GM12872 (cell line): Measurements from ENCODE around the gene RNF220.

Source experiments
- TF ChIP-seq, protein P1 (sequence below): IDR thresholded peaks from 3 replicates; pipeline ENCODE4 v1.5.1; 2011; ENCODE audit warnings: low read depth, mild to moderate bottlenecking, low read length, moderate library complexity; ENCODE audit not compliant: insufficient read depth

Gene RNF220

DNA sequence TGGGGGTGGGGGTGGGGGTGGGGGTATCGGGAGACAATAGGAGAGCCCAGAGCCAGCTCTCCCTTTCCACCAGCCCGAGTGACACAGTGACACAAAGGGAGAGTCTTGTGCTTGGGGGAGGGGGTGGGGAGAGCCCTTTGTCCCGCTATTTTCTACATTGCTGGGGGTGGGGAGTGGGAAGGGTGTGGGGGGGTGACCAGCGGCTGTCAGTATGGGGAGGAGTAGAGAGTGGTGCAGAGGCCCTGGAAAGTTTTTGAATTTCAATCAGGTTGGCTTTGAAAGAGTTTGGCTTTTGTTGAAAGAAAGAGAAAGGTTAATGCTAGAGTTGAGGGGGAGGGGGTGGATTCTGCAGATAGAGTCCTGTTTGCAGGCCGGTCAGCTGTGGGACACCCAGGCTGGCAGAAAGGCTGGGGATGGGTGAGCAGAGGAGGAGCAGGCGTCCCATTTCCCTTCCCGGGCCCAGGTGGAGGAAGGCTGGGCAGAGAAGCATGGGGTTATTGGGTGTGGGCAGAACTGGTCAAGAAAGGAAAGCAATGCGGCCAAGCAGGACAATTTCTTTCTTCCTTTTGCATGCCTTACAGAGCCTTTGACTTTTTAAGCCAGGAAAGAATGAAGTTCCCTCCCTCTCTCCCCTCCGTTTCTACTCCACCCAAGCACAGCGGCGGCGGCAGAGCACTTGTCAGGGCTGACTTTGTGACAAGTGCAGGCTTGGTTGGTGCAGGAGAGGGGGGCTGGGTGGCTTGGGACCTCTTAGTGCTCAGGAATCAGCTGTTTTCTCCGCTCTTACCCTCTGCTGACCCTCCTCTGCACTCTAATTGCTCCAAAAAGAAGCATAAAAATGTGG, 96.2 kb downstream of the RNF220 start:
- TF ChIP-seq, protein P1, sequence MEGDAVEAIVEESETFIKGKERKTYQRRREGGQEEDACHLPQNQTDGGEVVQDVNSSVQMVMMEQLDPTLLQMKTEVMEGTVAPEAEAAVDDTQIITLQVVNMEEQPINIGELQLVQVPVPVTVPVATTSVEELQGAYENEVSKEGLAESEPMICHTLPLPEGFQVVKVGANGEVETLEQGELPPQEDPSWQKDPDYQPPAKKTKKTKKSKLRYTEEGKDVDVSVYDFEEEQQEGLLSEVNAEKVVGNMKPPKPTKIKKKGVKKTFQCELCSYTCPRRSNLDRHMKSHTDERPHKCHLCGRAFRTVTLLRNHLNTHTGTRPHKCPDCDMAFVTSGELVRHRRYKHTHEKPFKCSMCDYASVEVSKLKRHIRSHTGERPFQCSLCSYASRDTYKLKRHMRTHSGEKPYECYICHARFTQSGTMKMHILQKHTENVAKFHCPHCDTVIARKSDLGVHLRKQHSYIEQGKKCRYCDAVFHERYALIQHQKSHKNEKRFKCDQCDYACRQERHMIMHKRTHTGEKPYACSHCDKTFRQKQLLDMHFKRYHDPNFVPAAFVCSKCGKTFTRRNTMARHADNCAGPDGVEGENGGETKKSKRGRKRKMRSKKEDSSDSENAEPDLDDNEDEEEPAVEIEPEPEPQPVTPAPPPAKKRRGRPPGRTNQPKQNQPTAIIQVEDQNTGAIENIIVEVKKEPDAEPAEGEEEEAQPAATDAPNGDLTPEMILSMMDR: no peak

DNA sequence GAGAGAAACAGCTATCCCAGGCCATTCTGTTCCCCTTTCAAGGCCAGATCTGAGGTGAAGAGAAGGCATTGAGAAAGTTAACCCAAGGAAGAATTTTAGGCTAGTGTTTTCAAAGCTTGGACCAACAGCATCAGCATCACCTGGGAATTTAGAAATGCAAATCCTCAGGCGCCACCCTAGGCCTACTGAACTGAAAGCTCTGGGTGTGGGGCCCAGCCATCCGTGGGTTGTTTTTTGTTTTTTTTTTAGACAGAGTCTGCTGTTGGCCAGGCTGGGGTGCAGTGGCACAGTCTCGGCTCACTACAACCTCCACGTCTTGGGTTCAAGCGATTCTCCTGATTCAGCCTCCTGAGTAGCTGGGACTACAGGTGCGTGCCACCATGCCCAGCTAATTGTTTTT, 98.6 kb downstream of the RNF220 start:
- TF ChIP-seq, protein P1: no peak

DNA sequence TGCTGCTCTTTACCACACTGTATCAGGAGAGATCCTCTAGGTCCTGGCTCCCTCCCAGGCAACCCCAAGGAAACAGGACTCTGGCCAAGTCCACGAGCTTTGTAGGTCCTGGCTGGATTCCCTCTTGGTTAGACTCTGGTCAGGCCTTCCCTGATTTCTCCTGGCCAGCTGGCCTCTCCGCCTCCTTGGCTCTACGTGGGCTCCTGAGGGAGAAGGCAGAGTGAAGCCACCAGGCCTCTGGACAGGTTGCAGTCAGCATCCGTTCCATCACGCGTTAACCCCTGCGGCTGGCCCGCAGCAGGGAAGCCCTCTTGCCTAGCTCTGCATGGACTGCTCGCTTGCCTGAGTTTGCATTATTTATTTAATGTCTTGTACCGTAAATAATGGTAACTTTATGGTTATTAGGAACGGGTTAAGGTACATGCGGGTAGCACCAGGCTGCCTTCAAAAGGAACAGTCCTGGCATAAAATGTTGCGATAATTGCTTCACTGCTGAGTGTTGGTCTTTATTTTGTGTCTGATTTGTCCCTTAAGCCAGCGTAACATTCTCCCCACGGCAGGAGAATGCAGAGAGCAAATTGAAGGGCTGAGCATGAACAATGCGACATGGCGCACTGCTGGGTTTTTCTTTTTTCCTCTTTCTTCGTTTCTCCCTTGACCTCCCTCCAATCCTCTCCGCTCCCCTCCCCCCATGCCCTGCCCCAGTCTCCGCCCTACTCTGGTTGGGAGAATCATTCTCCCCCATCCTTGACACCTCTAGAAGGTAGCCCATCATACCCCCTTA, 100.3 kb downstream of the RNF220 start:
- TF ChIP-seq, protein P1: no peak

DNA sequence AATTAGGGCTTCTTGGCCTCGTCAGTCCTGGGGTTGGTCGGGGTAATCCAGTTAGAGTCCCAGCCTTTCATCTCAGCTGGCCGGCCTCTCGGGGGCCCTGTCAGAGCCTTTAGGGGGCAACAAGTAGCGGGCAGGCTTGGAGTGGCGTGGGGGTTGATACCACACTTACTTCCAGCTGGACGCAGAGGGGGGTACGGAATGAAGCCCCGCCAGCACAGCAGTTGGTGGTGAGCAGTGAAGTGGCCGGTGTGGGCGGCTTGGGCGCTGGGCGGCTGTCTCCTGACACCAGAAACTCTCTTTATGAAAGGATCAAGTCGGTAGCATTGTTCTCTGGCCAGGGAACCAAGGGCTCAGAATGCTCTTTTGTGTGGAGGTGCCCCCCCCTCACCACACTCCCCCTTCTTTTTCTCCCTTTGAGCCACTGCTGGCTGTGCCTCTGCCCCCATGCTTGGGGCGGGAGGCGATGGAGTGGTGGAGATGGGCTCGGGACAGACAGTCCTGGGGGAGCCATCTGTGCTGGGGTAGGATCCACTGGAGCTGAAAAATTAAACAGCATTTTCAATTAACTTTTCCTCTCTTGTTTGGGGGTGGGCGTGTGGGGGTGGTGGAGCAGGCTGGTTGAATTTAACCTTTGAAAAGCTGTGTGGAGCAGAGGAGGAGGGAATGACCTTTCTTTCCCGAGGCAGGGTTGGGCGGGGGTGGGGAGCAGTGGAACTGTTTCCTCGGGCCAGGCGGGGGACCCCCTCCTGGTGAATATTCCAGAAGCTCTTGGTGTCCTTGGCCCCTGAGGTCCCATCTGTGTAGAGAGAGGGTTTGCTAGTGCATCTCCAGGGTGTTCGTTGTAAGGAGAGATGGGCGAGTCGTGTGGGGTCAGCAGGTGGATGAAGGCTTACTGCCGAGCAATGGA, 102.7 kb downstream of the RNF220 start:
- TF ChIP-seq, protein P1: no peak

DNA sequence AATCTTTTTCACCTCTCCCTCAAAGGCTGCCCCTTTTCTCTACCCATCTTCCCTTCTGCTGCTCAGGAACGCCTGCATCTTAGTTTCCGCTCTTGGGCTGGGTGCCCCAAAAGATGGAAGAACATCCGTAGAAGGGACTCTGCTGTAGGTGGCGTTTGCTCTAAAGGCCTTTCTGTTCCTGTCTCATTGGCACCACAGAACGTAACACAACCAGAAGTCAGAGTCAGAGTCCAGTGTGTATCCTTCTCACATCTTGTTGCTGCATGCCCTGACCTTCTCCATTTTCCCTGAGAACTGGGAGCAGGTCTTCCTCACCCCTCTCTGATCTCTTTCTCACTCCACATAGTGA, 103.3 kb downstream of the RNF220 start:
- TF ChIP-seq, protein P1: no peak

DNA sequence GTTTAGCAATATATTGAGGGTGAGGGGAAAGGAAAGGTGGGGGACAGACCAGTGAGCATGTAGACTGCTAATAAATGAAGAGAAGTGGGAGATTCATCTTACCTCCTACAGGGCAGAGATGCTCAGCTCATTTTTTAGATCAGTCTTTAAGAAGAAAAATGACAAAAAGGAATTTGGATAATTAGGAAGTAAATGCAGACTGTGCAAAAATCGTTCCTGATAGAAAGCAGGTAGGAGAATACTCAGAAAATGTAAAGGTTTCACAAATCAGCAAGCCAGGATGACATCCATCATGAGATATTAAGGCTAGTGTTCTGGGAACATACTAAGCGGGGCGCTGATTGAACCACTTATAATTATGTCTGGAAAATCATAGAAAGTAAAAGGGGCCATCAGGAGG, 106.3 kb downstream of the RNF220 start:
- TF ChIP-seq, protein P1: no peak

DNA sequence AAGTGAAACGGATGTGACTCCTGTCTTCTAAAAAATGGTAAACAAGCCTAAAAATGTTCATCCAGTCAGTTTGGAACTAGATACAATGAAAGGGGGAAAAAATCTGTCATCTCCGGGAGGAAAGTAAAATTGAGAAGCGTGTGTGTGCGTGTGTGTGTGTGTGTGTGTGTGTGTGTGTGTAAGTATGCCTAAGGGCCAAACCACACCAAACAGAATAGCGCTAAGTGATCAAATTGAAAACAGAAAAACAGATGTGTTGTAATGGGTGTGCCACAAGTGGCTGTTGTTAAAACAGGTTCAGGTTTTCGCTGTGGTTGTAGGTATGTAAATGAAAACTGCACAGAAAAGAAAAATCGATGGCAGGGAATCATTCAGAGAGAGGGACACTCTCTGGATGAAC, 106.7 kb downstream of the RNF220 start:
- TF ChIP-seq, protein P1: no peak
